Measurements from ENCODE around the gene FHOD1.
A peak's percentile ranks its signal among the peaks of the same experiment; 100 is the strongest.

The FHOD1 gene

GRCh38 chr16:67277294-67277998, 30.2 kb upstream of the FHOD1 start:
- DNase-seq = no peak

- no peak for DNase-seq
Measured at GRCh38 chr16:67275321-67275720, 28.0 kb upstream of the FHOD1 start.

GRCh38 chr16:67271446-67271845, 24.2 kb upstream of the FHOD1 start:
- DNase-seq = no peak

- DNase-seq = no peak
Measured at GRCh38 chr16:67270931-67271338, 23.7 kb upstream of the FHOD1 start.

GRCh38 chr16:67269766-67270165, 22.5 kb upstream of the FHOD1 start:
- no peak for DNase-seq

- DNase-seq = no peak
Measured at GRCh38 chr16:67268136-67268579, 20.9 kb upstream of the FHOD1 start.

- DNase-seq = no peak
Measured at GRCh38 chr16:67265834-67266233, 18.6 kb upstream of the FHOD1 start.

- no peak for DNase-seq
Measured at GRCh38 chr16:67264866-67265265, 17.6 kb upstream of the FHOD1 start.

- peak in 1 of 2 experiments; percentile 16 for DNase-seq
Measured at GRCh38 chr16:67264277-67264676, 17.0 kb upstream of the FHOD1 start.

GRCh38 chr16:67263201-67263600, 15.9 kb upstream of the FHOD1 start:
- no peak for DNase-seq

- DNase-seq = peak; percentile 61 to 87
Measured at GRCh38 chr16:67260426-67261063, 13.3 kb upstream of the FHOD1 start.

- peak; percentile 92 to 96 for DNase-seq
Measured at GRCh38 chr16:67259705-67260104, 12.4 kb upstream of the FHOD1 start.

- no peak for DNase-seq
Measured at GRCh38 chr16:67258161-67258835, 11.0 kb upstream of the FHOD1 start.

GRCh38 chr16:67257486-67258160, 10.3 kb upstream of the FHOD1 start:
- DNase-seq = no peak

- DNase-seq = no peak
Measured at GRCh38 chr16:67256701-67257230, 9.5 kb upstream of the FHOD1 start.

GRCh38 chr16:67255553-67256221, 8.4 kb upstream of the FHOD1 start:
- no peak for DNase-seq

GRCh38 chr16:67254801-67255552, 7.7 kb upstream of the FHOD1 start:
- no peak for DNase-seq

GRCh38 chr16:67252609-67253497, 5.6 kb upstream of the FHOD1 start:
- DNase-seq = no peak

- DNase-seq = no peak
Measured at GRCh38 chr16:67250045-67250327, 2.7 kb upstream of the FHOD1 start.

GRCh38 chr16:67249178-67250044, 2.1 kb upstream of the FHOD1 start:
- DNase-seq = no peak

All from NCI-H524 (cell line).